Liver (tissue), 9 donors: Measurements from ENCODE around the gene DIS3L2. TPM values are rescaled to one million over a fixed set of nuclear protein-coding genes. Genes with fewer than 3 reads are reported as not detected.

Experiments
- DNase-seq: peaks from one replicate; pipeline ENCODE4 v3.0.0-alpha.2; 2017; ENCODE audit warnings: low spot score
- H3K27ac ChIP-seq, 2 donors: one replicate each; pipeline ENCODE4 v1.7.0; 2013; ENCODE audit warnings: inconsistent platforms in 2 of 2, low read length in 2 of 2, control low read depth in 1 of 2, low read depth in 1 of 2, mild to moderate bottlenecking in 1 of 2
- H3K27me3 ChIP-seq, 4 donors: one replicate each; pipeline versions ENCODE4 v1.6.1 to v1.7.0; 2013; ENCODE audit warnings: low read length in 3 of 4, inconsistent platforms in 1 of 4, mild to moderate bottlenecking in 1 of 4, moderate library complexity in 1 of 4; ENCODE audit not compliant: control insufficient read depth in 4 of 4, insufficient read depth in 4 of 4
- H3K36me3 ChIP-seq, 4 donors: one replicate each; pipeline versions ENCODE4 v1.6.1 to v1.7.0; 2013; ENCODE audit warnings: low read length in 3 of 4, mild to moderate bottlenecking in 3 of 4, low read depth in 1 of 4, moderate library complexity in 1 of 4; ENCODE audit not compliant: control insufficient read depth in 4 of 4, insufficient read depth in 3 of 4
- H3K4me1 ChIP-seq, 4 donors: one replicate each; pipeline versions ENCODE4 v1.6.1 to v1.7.0; 2013; ENCODE audit warnings: low read length in 3 of 4, mild to moderate bottlenecking in 3 of 4, moderate library complexity in 1 of 4; ENCODE audit not compliant: control insufficient read depth in 4 of 4, insufficient read depth in 4 of 4
- H3K4me3 ChIP-seq, 3 donors: one replicate each; pipeline versions ENCODE4 v1.6.1 to v1.7.0; 2013; ENCODE audit warnings: low read length in 3 of 3, control low read depth in 1 of 3, low read depth in 1 of 3, mild to moderate bottlenecking in 1 of 3
- H3K9ac ChIP-seq, 2 donors: one replicate each; pipeline ENCODE4 v1.7.0; 2013; ENCODE audit warnings: low read length in 2 of 2, mild to moderate bottlenecking in 2 of 2, moderate library complexity in 2 of 2, control low read depth in 1 of 2, low read depth in 1 of 2
- H3K9me3 ChIP-seq, 4 donors: one replicate each; pipeline versions ENCODE4 v1.6.1 to v1.7.0; 2013; ENCODE audit warnings: low read length in 3 of 4; ENCODE audit not compliant: control insufficient read depth in 4 of 4
- CTCF ChIP-seq: fragments of 150-350 bp; IDR thresholded peaks from 2 replicates; pipeline ENCODE4 v1.5.1; 2017; ENCODE audit warnings: improper control_type of control experiment, low read depth, low read length; ENCODE audit not compliant: missing input control
- EGR1 ChIP-seq, 2 donors: IDR thresholded peaks; 2 replicates each; pipeline ENCODE4 v1.6.1; 2016 to 2018; ENCODE audit warnings: antibody characterized with exemption in 2 of 2, low read depth in 2 of 2
- FOXA1 ChIP-seq: IDR thresholded peaks from 2 replicates; pipeline ENCODE4 v1.6.1; 2016; ENCODE audit warnings: antibody characterized with exemption
- FOXA2 ChIP-seq: IDR thresholded peaks from 2 replicates; pipeline ENCODE4 v1.6.1; 2016; ENCODE audit warnings: antibody characterized with exemption
- GABPA ChIP-seq, 2 donors: IDR thresholded peaks in 1 of 2; conservative IDR thresholded peaks in 1 of 2; 2 replicates each; pipeline ENCODE4 v1.6.1; 2016; ENCODE audit warnings: antibody characterized with exemption in 2 of 2, mild to moderate bottlenecking in 1 of 2, moderate library complexity in 1 of 2
- HNF4G ChIP-seq: IDR thresholded peaks from 2 replicates; pipeline ENCODE4 v1.6.1; 2016; ENCODE audit warnings: antibody characterized with exemption
- JUND ChIP-seq, 2 donors: IDR thresholded peaks; 2 replicates each; pipeline ENCODE4 v1.6.1; 2016; ENCODE audit warnings: antibody characterized with exemption in 2 of 2
- MAX ChIP-seq: IDR thresholded peaks from 2 replicates; pipeline ENCODE4 v1.6.1; 2016; ENCODE audit warnings: antibody characterized with exemption
- NR2F2 ChIP-seq: IDR thresholded peaks from 2 replicates; pipeline ENCODE4 v1.6.1; 2016; ENCODE audit warnings: antibody characterized with exemption
- RAD21 ChIP-seq, 2 donors: IDR thresholded peaks; 2 replicates each; pipeline ENCODE4 v1.6.1; 2016; ENCODE audit warnings: antibody characterized with exemption in 2 of 2, mild to moderate bottlenecking in 2 of 2
- REST ChIP-seq: IDR thresholded peaks from 2 replicates; pipeline ENCODE4 v1.6.1; 2016; ENCODE audit warnings: antibody characterized with exemption, mild to moderate bottlenecking
- RXRA ChIP-seq, 2 donors: IDR thresholded peaks; 2 replicates each; pipeline ENCODE4 v1.6.1; 2017 to 2018; ENCODE audit warnings: antibody characterized with exemption in 2 of 2, mild to moderate bottlenecking in 1 of 2
- SP1 ChIP-seq: IDR thresholded peaks from 2 replicates; pipeline ENCODE4 v1.6.1; 2018; ENCODE audit warnings: antibody characterized with exemption, mild to moderate bottlenecking
- TAF1 ChIP-seq: conservative IDR thresholded peaks from 2 replicates; pipeline ENCODE4 v1.6.1; 2016; ENCODE audit warnings: antibody characterized with exemption, mild to moderate bottlenecking
- YY1 ChIP-seq: IDR thresholded peaks from 2 replicates; pipeline ENCODE4 v1.6.1; 2016; ENCODE audit warnings: antibody characterized with exemption, mild to moderate bottlenecking
- WGBS: extraction: QIAGEN DNeasy Blood & Tissue Kit; methylation state at CpG from one replicate; pipeline ENCODE4 v1.1.7; 2013; 5-methylcytosine and 5-hydroxymethylcytosine counted together
- polyA plus RNA-seq, 2 donors: library from polyadenylated mRNA; stranded (reverse) in 1 of 2; unstranded in 1 of 2; fragments of 200-250 nt in 1 of 2; fragments of >200 nt in 1 of 2; fragmentation: Nextera tagmentation in 1 of 2; extraction: Ambion mirVana in 1 of 2; gene quantifications; one replicate each; pipeline versions ENCODE4 v1.2.1 to v1.2.3, GENCODE V29; 2013 to 2015
- total RNA-seq, 2 donors: library from RNA; depleted of rRNA; stranded (reverse); fragments of >200 nt; gene quantifications; one replicate each; pipeline ENCODE4 v1.2.3, GENCODE V29; 2014
- donor health status: healthy.
- donor health status: healthy.
- donor health status: healthy.
- donor health status: healthy.
- donor health status: healthy.

Gene DIS3L2
- total and polyA plus RNA-seq, 4 donors = 5.7 to 21.5 (median 8.8) TPM

DNA sequence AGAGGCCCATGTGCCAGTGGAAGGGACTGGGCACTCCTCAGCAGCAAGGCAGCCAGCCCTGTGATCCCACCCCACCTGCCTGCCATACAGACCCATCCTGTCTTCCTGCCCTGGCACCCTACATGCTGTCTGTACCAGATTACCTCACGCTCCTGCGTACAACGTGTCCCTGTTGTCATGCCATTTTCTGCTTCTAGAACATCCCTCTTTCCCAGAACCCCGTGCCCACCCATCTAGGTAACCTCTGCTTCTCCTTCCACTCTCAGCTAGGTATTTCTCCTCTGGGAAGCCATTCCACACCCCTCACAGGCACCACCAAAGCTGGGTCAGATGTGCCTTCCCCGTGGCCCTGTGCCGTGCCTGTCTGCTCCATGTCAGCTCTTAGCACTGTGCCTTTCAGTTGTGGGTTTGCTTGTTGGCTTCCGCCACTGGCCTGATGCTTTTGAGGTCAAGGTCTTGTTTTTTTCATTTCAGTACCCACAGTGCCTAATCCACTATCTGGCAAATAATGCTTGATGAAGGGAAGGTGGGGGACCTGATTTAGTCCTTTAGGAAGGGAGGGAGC, 345.3 kb downstream of the DIS3L2 start:
- DNase-seq = no peak
- H3K27me3 ChIP-seq = no peaks in the 10 kb centered on the region
- no peak overlapping the region for H3K9ac ChIP-seq
- H3K4me1 ChIP-seq = no peaks in the 10 kb centered on the region
- WGBS = 96% methylated on average over 7 of the region's 7 CpGs
- TF ChIP-seq GABPA (IDR thresholded peaks at IDR 0.05 in 1 of 2, conservative IDR thresholded peaks at IDR 0.05 in 1 of 2) = no peak
- H3K27ac ChIP-seq = no peak overlapping the region
- peaks cover 0 to 3% (median 0%) of the 10 kb centered on the region in 4 donors for H3K36me3 ChIP-seq
- peaks cover 0 to 3% (median 0%) of the 10 kb centered on the region in 4 donors for H3K9me3 ChIP-seq
- no peak overlapping the region for H3K4me3 ChIP-seq

DNA sequence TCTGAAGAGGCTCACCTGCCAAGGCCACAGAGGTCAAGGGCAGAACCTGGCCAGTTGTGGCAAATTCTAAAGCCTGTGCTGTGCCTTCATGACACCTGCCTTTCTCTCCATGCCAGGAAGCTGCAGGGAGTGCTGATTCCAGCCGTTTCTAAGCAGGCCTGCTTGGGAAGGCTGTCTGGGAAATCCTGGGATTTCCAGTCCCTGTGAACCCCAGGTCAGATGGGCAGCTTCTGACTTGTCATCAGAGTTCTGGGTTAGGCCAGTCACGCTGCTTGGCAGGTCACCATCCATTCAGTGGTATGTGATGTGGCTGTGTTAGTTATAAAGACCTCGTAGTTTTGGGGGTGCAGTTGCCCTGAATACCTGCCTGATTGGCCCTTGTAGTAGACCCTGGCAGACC, 346.3 kb downstream of the DIS3L2 start:
- H3K27me3 ChIP-seq = no peaks in the 10 kb centered on the region
- H3K36me3 ChIP-seq = peaks cover 0 to 3% (median 0%) of the 10 kb centered on the region in 4 donors
- H3K27ac ChIP-seq = no peak overlapping the region
- TF ChIP-seq HNF4G (no peak), SP1 (no peak), NR2F2 (no peak), MAX (no peak), REST (no peak), FOXA2 (no peak), EGR1 (IDR thresholded peaks at IDR 0.05; ENCODE audit: low read depth in 2 of 2) (no peak), YY1 (no peak), RXRA (IDR thresholded peaks at IDR 0.05) (no peak), GABPA (IDR thresholded peaks at IDR 0.05 in 1 of 2, conservative IDR thresholded peaks at IDR 0.05 in 1 of 2) (no peak), JUND (IDR thresholded peaks at IDR 0.05) (no peak), FOXA1 (no peak), TAF1 (no peak), RAD21 (IDR thresholded peaks at IDR 0.05) (no peak), CTCF (no peak)
- H3K9ac ChIP-seq = no peak overlapping the region
- no peaks in the 10 kb centered on the region for H3K4me1 ChIP-seq
- peaks cover 0 to 5% (median 0%) of the 10 kb centered on the region in 4 donors for H3K9me3 ChIP-seq
- no peak for DNase-seq
- WGBS = 62% methylated on average over 3 of the region's 3 CpGs
- no peak overlapping the region for H3K4me3 ChIP-seq
